Fibroblast of skin of right biceps (primary cell): Measurements from ENCODE around the gene WNK4.
A peak's percentile ranks its signal among the peaks of the same experiment; 100 is the strongest.

Experiments used
- DNase-seq: peaks from one replicate; pipeline ENCODE4 v3.0.0-alpha.2; 2013

WNK4 gene

DNA sequence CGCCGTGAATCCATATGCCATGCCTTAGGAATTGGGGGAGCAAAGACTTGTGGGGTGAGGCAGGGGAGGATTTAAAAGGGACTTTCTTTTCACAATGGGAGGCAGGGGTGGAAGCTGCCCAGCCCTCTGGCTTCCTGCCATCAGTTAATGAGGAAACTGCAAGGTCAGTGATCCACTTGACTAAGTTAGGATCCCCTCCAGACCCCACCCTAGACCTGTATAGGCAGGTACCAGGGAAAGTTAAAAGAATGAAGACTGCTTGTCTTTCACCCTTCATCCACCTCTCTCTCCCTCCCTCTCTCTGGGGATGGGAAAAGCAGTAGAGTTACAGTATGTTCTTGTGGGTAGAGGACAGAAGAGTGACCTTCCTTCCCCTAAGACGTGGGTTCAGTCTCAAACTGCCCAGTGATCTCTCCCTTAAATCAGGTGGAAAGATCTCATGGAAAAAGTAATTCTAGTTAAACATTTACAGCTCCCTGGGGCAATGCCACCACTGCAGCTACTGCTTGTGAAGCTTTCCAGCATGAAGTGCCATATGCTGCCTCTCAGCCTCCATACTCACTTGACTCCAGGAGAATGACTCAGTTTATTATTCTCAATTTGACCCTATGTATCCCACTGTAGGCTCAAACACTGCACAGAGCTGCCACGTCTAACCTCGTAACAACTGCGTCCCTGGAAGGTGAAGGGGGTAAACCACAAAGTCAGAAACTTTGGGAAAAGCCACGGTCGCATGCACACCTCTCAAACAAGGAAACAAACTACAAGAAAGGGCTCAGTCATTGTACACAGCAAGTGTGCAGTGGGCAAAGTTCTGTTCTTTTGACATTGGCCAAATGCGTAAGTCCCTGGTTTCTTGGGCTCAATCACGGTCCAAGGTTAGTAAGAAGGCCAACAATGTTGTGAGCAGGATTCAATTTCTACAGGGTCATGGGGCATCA, 16.9 kb downstream of the WNK4 start:
- no peak for DNase-seq

DNA sequence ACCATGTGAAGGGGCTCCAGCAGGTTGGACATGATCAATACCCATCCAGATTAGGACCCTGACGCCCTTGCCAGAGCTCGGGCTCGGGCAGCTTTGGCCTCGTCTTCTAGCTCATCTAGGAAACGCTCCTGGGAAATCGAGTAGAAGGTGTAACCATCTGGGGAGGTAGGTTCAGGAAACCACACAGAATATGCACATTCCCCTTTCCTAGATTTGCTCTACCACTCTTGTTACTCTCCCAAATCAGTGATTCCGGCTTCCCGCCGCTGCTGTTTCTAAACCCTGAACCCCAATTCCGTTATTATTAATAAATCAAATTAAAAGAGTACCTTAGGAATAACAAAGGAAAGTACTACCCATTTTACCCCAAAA, 17.6 kb downstream of the WNK4 start:
- no peak for DNase-seq

DNA sequence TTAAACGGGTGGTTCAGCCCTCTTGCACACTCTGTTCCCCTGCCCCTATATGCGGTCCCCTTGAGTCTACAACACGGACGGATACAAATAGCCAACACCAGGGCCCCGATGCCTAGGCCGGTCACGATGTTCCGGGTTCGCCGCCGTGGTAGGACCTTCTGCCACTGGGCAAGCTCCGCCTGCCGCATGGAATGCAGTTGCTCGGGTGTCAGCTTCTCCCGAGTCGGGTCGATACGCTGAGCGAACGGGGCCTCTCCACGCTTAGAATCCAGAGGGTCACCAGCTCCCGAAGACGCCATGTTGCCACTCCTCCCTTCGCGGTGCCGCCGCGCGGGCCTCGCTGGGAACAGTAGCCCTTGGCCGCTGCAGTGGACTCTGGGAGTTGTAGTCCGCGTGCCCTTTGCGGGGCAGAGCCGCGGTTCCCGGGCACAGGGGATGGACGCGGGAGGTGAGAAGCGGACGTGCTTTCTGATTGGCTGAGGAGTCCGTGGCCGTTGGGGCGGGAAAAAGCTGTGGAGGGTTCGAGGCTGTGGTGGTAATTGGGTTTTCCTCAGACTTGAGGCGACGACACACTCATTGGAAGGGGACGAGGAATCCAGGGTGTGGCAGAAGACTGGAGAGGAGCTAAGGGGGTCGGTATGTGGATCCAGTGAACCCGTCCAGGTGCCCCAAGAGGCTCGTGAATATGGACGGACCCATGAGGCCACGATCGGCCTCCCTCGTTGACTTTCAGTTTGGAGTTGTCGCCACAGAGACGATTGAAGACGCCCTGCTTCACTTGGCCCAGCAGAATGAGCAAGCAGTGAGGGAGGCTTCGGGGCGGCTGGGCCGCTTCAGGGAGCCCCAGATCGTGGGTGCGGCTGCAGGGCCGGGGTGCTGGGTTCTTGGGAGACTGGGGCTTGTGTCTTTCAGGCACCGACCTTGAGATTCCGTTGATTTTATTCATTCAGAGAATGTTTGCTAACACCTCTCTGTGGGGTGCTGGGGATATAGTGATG, 18.3 kb downstream of the WNK4 start, which contains the start of the genes CNTD1 and COA3:
Gene CNTD1 (plus strand): TSS at position 479 of the 998 bp plus-strand sequence. CDS start 207 bp downstream, at position 686.
Gene COA3 (minus strand): TSS at position 322 of the 998 bp plus-strand sequence. CDS start 23 bp downstream, at position 299.
- peak; percentile 88 for DNase-seq

DNA sequence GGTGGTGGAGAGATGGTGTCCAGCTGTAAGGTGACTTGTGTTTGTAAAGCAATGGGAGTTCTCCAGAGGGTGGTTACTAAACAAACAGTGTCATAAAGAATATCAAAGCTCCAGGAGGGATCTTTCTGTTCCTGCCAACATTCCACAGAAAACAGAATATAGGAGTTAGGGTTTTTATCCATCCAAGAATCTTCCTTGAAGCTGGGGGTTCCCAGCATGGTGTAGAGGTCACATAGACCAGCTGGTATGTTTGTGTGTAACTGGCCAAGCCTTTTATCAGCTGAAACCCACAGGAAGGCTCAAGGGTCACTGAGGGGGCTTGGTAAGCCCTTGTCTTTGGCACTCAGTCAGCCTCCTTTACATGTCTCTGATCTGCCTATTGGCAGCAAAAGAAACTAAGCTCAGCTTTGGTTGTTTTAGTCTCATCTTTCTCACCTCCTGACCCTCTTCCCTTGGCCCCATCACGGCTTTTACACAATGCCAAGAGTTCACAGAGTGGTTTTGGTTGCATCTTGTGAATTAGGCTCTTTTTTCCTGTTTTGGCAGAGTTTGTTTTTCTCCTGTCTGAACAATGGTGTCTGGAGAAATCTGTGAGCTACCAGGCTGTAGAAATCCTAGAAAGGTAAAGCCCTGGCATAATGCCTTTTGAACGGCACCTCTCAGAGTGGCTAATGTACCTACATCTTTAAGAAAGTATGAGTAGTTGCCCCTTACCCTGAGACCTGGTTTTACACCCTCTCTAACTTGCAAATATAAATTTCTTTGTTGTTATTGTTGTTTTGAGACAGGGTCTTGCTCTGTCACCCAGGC, 22.9 kb downstream of the WNK4 start:
- no peak for DNase-seq

DNA sequence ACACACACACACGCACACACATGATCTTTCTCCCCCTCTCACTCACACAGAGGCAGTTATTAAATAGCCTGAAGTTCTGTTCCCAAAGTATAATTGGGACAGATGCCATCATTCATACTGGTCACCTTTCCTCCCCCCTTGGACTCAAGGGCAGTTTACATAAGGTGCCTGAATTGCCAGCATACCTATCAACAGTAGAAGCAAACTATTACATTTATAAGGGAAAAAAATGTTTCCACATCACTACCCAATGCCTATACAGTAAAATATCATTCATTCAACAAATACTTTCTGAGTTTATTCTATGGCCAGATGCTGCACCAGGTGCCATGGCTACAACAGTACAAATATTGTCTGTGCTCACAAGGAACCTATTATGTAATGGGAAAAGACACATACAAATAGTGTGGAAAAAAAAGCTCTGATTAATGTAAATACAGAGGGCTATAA, 24.5 kb downstream of the WNK4 start:
- DNase-seq, result no peak

DNA sequence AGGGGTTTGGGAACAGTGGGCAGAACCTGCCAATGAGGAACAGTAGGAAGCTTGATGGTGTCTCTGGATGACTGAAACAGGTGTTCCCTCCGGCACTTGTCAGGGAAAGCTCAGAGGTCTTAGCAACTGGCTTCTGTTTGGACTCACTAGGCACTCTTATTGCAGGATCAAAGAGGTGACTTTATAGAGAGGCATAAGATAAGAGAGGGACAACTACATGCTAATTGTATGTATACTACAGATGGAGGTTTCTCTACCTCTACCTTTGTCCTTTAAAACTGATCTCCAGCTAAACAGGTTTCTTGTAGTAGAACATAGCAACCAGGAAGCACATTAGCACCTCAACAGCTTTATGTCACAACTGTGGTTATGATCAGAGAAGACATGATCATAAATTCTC, 25.8 kb downstream of the WNK4 start:
- DNase-seq, result no peak

DNA sequence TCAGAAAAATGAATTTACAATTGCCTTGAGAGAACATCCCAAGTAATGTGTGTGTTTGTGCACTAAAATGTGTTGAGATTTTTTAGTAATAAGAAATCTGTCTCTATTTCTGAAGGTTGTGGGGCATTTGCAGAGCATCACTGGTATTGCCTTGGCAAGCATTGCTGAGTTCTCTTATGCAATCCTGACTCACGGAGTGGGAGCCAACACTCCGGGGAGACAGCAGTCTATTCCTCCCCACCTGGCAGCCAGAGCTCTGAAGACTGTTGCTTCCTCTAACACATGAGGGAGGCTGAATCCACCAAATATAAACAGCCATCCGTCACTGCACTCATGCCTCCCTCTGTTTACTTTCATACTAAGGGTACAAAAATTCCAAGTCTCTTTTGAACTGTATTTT, 28.8 kb downstream of the WNK4 start:
- DNase-seq, result peak; percentile 64

DNA sequence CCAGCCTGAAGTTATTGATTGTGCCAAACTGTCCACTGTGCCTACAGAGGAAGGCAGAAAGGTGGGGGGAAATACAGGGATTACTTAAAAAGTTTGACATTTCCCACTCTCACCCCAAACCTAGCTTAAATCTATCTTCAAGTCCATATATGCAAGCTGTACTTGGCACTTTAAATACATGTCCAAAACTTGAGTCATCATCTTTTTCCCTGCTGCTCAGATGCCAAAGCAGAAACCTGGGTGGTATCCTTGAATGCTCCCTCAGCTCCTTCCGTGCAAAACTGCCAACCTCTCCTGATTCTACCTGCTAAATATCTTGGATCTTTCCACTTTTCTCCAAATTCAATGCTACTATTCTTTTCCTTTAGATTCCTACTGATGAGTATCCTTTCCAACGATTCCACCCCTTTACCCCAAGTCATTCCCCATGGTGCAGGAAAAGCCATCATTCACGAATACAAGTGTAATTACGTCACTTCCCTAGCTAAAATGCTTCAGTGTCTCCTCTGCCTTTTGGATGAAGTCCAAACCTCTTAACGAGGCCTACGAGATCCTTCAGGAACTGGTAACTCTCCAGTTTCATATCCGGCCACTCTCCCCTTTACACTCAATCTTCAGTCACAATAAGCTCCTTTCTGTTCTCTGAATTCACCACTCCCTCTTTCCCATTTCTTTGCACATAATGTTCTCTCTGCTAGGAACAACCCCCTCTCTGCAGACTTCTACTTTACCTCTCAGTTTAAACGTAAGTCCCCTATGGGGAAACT, 34.4 kb downstream of the WNK4 start:
- DNase-seq, result peak; percentile 88

DNA sequence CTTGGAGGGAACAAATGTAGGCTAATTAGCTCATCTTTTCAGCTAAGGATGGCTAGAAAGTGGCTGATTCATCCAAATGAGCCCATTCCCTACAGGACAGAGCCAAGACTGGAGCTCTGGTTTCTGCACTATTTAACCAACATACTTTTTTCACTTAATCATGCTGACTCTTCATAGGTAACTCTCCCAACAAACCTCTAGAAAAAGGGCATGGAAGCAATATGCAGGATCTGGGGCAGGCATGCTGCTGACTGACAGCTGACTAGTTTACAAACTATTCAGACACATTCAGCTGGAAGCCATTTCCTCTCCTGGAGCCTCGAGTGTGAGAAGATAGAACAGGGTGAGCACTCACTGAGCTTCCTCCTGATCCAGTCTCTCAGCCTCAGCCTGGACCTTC, 37.5 kb downstream of the WNK4 start:
- peak; percentile 80 for DNase-seq

DNA sequence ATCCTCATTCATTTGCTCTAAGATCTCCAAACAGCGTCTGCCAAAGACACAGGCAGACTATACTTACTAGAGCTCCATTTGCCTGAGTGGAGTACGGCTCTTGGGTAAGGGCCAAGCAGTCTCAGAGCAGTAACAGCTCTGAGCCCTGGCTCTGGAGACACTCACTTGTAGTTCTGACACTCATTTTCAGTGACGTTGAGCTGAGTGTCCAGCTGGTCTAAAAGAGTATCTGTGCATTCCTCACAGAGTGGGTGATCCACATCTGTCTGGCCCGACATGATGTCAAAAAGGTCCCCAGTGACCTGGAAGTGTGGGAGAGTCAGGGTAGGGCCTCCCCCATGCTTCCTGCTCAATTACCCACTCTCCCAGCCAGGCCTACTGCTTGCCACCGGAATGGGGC, 38.0 kb downstream of the WNK4 start:
- peak; percentile 38 for DNase-seq

DNA sequence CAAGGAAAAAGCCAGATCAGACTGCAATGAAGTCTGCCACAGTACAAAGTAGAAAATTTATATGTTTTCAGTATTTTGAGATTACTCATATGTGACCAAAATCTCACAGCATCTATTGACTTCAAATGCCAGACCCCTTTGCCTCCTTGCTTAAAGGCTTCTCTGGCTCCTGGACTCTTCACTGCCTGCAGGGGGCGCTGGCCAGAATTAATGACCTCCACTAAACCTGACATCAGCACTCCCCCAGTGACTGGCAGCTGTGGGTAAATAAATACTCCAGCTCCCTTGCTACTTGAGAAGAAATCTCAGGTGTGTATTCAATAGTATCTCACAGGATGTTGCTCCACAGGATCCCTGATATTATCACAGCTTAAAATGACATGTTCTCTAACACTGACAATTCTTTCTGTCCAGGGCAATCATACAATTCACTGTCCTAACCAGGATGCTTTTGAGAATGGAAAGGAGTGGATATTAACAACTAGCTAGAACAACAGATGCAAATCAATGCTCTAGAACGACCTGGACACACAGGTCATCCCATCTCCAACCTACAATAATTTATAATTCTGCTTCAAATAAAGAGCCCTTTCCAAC, 39.6 kb downstream of the WNK4 start:
- peak; percentile 55 for DNase-seq

DNA sequence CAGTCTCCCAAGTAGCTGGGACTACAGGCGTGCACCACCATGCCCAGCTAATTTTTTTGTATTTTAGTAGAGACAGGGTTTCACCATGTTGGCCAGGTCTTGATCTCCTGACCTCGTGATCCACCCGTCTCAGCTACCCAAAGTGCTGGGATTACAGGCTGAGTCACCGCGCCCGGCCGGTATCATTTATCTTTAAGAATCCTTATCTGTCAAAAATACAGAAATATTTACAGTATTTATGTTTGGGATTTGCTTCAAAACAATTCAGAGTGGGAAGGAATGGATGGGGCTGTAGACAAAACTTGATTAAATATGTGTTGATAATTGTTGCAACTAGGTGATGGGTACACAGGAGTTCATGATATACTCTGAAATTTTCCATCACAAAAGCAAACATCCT, 40.8 kb downstream of the WNK4 start:
- DNase-seq, result no peak

DNA sequence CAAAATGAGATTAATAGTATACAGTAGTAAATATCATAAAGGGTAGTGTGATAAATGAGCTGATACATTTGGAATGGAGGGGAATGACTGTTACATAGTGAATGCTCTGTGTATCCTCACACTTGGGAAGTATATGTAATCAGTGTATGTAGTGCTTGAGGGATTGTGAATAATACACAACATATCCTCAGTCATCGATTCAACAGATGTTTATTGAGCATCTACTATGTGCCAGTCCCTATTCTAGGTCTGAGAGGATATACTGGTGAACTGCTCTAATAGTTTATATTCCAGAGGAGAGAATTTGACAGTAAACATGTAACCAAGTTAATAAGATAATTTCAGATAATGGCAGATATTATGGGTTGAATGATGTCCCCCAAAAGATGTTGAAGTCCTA, 47.1 kb downstream of the WNK4 start:
- DNase-seq, result no peak

DNA sequence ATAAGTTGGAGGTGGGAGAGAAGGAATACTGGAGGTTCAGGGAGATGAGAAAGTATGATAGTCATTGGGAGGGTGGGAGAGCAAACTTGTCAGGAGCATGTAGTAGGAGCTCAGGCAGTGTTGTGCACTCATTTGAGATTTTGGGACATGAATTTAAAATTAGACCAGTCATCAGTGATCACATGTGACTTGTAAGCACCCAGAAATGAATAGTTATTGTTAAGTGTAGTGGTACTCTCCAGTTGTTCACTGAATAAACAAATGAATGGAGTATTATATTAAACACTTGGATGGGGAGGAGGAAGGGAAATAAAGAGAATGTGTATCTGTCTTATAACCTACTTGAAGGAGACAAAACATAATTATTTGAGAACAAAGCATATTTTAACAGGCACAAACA, 50.6 kb downstream of the WNK4 start:
- no peak for DNase-seq

DNA sequence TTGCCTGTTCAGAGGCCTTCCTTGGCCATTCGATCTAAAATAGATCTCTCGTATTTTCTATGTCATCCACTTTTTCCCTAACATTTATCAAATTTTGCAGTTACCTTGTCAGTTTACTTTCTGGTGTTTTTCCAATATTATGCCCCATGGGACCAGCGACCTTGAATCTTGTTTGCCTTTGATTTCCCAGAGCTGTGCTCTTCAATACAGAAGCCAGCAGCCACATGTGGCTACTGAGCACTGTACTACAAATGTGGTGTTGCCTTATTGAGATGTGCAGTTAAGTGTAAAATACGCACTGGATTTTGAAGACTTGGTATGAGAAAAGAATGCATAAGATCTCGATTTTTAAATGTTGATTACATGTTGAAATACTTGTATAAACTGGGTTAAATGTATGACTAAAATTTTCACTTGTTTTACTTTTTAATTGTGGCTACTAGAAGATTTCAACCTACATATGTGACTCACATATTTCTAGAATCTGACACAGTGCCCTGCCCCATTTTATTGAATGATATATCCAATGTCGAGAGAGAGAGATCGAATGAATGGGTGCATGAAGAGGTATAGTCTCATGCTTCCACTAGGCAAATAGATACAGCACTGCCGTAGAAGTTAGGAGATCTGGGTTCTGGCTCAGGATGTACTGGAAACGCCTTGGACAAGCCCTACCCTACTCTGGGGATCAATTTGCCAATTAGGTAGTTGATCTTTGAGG, 52.0 kb downstream of the WNK4 start:
- DNase-seq, result no peak

DNA sequence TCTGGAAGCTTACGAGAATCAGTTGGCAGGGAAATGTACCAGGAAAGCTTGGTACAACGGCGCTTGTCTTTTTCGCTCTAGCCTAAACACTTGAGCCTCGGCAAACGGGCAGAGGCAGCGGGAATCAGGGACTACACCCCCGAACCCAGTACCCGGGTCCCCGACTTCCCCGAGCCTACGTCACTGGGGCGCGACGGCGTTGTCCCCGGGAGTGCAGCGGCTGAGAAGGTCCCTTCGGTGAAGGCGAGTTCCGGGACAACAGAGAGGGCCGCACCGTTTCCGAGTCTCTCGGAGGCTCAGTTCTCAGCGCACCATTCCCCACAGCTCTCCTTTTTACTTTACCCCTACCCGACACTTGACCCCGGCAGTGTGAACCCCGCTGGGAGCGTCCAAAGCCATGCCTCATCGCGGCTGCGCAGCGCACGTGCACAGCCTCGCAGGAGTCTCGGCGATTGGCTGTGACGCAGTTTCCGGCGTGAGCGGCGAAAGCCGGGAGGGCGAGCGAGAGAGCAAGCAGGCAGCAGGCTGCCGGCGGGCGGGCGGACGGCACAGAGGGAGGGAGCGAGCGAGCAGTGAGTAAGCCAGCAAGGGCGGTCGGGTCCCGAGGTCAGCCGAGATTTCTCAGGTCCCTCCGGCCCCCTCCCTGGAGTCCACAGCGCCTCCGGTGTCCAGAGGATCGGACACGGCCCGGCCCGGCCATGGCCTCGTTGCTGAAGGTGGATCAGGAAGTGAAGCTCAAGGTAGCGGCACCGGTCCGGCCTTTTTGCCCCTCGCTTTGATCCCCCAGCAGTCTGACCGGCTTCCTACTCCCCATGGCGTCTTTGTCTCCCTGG, 52.7 kb downstream of the WNK4 start, which contains the start of gene PSME3:
Gene PSME3 (plus strand): TSS at position 464 of the 833 bp plus-strand sequence. CDS start 235 bp downstream, at position 699.
- DNase-seq, result peak; percentile 88

DNA sequence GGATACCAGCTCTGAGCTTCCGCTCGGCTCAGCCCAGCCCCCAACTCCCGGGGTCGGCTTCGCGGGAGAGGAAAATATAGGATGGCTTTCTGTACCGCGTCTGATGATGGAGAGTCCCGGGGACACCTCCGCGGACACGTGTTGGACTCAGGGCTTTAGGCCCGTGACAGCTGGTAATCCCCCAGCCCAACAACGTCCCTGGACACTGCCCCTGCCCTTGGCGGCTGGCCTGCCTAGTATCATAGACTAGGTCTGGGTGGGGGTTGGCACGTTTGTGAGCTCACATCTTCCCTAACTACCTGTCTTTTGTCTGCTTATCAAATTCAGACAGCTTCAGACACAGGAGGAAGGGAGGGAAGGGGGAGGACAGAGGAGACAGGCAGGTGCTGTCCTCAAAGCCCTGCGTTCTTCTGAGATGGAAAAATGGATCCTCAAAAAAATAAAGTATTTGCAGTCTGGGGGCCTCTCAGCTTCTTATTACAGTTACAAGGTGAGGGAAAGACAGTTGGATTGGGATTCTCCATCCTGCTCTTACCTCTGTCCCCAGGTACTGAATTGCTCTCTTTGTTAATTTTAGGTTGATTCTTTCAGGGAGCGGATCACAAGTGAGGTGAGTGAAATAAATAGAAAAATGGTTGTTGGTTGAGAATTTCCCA, 53.5 kb downstream of the WNK4 start:
- DNase-seq, result peak; percentile 20

DNA sequence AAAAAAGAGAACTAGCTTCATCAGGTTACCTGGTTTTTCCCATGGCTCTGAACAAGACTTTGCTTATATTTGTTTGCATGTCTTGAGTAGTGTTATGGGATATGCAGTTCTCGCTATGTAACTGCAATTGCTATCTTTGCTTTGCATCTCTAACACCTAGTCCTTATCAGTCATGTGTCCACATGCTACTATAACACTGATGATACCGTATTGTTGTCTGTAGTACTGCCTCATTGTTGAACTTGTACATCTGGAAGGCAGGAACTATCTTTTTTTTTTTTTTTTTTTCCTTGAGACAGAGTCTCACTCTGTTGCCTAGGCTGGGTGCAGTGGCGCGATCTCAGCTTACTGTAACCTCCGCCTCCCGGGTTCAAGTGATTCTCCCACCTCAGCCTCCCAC, 55.3 kb downstream of the WNK4 start:
- no peak for DNase-seq
